SU-DHL-6 (cell line): ENCODE data around the gene TCP11L2.

Experiments used
- H2AFZ ChIP-seq: fragments of 200-600 bp; sonication (generic); 2 replicates; pipeline ENCODE4 v1.6.1; 2014; ENCODE audit warnings: low read depth, mild to moderate bottlenecking, moderate library complexity, mixed read lengths, antibody characterized with exemption, low read length; ENCODE audit not compliant: severe bottlenecking
- H3F3A ChIP-seq: fragments of 200-600 bp; shearing (Covaris generic); 2 replicates; pipeline ENCODE4 v1.6.0; 2016; ENCODE audit warnings: antibody characterized with exemption, mild to moderate bottlenecking; ENCODE audit not compliant: insufficient read depth
- H3K27ac ChIP-seq: fragments of 200-600 bp; sonication (generic); 2 replicates; pipeline ENCODE4 v1.5.1; 2016; ENCODE audit warnings: low read depth, mild to moderate bottlenecking, low read length, moderate library complexity, mixed read lengths
- H3K27me3 ChIP-seq: fragments of 200-600 bp; sonication (generic), shearing (Covaris generic); 2 replicates; pipeline ENCODE4 v1.6.0; 2014; ENCODE audit warnings: mild to moderate bottlenecking, low read length
- H3K36me3 ChIP-seq: fragments of 200-600 bp; sonication (generic); 2 replicates; pipeline ENCODE4 v1.6.1; 2014; ENCODE audit warnings: mild to moderate bottlenecking, low read length, mixed read lengths
- H3K4me2 ChIP-seq: fragments of 300-600, 200-600 bp; shearing (Covaris generic), sonication (generic); 2 replicates; pipeline ENCODE4 v1.6.0; 2014; ENCODE audit warnings: low read length, low read depth, mild to moderate bottlenecking; ENCODE audit not compliant: poor library complexity, severe bottlenecking
- H3K4me3 ChIP-seq: fragments of 200-600 bp; sonication (generic); 2 replicates; pipeline ENCODE4 v1.5.1; 2014; ENCODE audit warnings: antibody characterized with exemption, low read length, mild to moderate bottlenecking, mixed read lengths; ENCODE audit not compliant: insufficient read depth, poor library complexity, severe bottlenecking
- H3K79me2 ChIP-seq: fragments of 200-600 bp; sonication (generic); 2 replicates; pipeline ENCODE4 v1.6.1; 2014; ENCODE audit warnings: mild to moderate bottlenecking, low read length, moderate library complexity; ENCODE audit not compliant: insufficient read depth
- H3K9ac ChIP-seq: fragments of 200-600 bp; sonication (generic); 2 replicates; pipeline ENCODE4 v1.7.0; 2014; ENCODE audit warnings: mild to moderate bottlenecking, low read length
- H3K9me2 ChIP-seq: fragments of 200-600 bp; sonication (generic); replicated peaks from 2 replicates; pipeline ENCODE4 v1.6.1; 2014; ENCODE audit warnings: low read length; ENCODE audit not compliant: insufficient read depth
- H3K9me3 ChIP-seq: fragments of 200-600 bp; sonication (generic); 2 replicates; pipeline ENCODE4 v1.6.1; 2014; ENCODE audit warnings: low read length, mixed read lengths; ENCODE audit not compliant: insufficient read depth
- H4K20me1 ChIP-seq: fragments of 200-600 bp; sonication (generic); 2 replicates; pipeline ENCODE4 v1.6.1; 2014; ENCODE audit warnings: low read depth, mild to moderate bottlenecking, antibody characterized with exemption, low read length, moderate library complexity, mixed read lengths
- EZH2phosphoT487 ChIP-seq: fragments of 200-600 bp; sonication (generic), shearing (Covaris generic); conservative IDR thresholded peaks from 2 replicates; pipeline ENCODE4 v1.6.1; 2018; ENCODE audit warnings: mild to moderate bottlenecking, antibody characterized with exemption, low read length, moderate library complexity, mixed read lengths
- TF ChIP-seq, protein P1 (sequence below): fragments of 200-600 bp; sonication (generic); IDR thresholded peaks from one replicate; pipeline ENCODE4 v1.5.1; 2017; ENCODE audit warnings: antibody characterized with exemption, mild to moderate bottlenecking, low read length, moderate library complexity; ENCODE audit not compliant: insufficient read depth, poor library complexity, severe bottlenecking

TCP11L2 gene

DNA sequence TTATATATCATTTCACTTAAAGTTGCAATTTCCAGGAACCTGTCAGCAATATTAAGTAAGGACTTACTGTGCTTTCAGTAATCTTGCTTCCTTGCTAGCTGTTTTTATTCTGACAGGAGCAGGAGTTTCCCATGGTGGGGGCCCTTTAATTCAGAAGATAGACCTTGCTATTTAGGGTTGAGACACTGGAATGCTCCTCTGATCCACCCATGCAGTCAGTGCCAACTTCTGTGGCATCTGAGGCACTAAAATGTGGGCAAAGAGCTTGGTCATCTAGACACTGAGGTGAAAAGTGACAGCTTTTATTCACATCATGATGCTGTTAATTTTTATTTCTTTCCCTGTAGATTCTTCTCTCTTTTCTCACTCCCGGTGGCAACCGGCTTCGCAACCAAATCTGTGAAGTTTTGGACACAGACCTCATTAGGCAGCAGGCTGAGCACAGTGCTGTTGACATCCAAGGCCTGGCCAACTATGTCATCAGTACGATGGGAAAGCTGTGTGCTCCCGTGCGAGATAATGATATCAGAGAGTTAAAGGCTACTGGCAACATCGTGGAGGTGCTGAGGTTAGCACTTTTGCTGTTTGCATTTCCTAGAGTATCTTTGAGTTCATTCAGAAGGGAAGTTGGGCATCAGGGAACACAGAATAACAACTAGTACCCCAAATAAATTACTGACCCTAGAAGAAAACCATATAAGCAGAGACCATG is 18.8 kb downstream of the TCP11L2 start:
- H3K36me3 ChIP-seq, result no peaks in the 10 kb centered on the region
- no peak overlapping the region for H3K4me3 ChIP-seq
- H3K9ac ChIP-seq, result no peak overlapping the region
- no peaks in the 10 kb centered on the region for H3F3A ChIP-seq
- H3K9me2 ChIP-seq, result no peaks in the 10 kb centered on the region
- H4K20me1 ChIP-seq, result no peaks in the 10 kb centered on the region
- no peak overlapping the region for H3K27ac ChIP-seq
- no peak for TF ChIP-seq EZH2phosphoT487
- TF ChIP-seq, protein P1, sequence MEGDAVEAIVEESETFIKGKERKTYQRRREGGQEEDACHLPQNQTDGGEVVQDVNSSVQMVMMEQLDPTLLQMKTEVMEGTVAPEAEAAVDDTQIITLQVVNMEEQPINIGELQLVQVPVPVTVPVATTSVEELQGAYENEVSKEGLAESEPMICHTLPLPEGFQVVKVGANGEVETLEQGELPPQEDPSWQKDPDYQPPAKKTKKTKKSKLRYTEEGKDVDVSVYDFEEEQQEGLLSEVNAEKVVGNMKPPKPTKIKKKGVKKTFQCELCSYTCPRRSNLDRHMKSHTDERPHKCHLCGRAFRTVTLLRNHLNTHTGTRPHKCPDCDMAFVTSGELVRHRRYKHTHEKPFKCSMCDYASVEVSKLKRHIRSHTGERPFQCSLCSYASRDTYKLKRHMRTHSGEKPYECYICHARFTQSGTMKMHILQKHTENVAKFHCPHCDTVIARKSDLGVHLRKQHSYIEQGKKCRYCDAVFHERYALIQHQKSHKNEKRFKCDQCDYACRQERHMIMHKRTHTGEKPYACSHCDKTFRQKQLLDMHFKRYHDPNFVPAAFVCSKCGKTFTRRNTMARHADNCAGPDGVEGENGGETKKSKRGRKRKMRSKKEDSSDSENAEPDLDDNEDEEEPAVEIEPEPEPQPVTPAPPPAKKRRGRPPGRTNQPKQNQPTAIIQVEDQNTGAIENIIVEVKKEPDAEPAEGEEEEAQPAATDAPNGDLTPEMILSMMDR, result no peak
- H3K4me2 ChIP-seq, result no peak overlapping the region
- no peak overlapping the region for H2AFZ ChIP-seq
- no peaks in the 10 kb centered on the region for H3K79me2 ChIP-seq
- no peaks in the 10 kb centered on the region for H3K9me3 ChIP-seq
- H3K27me3 ChIP-seq, result no peaks in the 10 kb centered on the region

DNA sequence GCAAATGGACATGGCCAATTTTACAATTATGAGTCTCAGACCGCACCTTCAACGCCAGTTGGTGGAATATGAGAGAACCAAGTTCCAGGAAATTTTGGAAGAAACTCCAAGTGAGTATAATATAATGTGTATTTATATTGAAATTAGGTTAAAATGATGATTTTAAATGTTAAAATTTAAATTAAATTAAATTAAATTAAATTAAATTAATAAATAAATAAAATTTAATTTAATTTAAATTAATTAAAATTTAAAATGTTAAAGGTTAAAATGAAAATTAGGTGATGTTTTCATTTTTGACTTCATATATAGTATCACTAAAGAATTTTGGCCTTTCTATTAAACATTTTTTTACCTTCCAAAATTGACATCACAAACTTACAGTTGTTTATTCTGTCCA is 21.0 kb downstream of the TCP11L2 start:
- Histone ChIP-seq H3K4me2 (no peak overlapping the region), H3K4me3 (no peak overlapping the region), H3K27ac (no peak overlapping the region), H3K9me2 (no peaks in the 10 kb centered on the region), H3F3A (no peaks in the 10 kb centered on the region), H3K9me3 (no peaks in the 10 kb centered on the region), H2AFZ (no peak overlapping the region), H4K20me1 (no peaks in the 10 kb centered on the region), H3K79me2 (no peaks in the 10 kb centered on the region), H3K27me3 (no peaks in the 10 kb centered on the region), H3K36me3 (no peaks in the 10 kb centered on the region), H3K9ac (no peak overlapping the region)
- TF ChIP-seq, protein P1, result no peak
- TF ChIP-seq EZH2phosphoT487, result no peak

DNA sequence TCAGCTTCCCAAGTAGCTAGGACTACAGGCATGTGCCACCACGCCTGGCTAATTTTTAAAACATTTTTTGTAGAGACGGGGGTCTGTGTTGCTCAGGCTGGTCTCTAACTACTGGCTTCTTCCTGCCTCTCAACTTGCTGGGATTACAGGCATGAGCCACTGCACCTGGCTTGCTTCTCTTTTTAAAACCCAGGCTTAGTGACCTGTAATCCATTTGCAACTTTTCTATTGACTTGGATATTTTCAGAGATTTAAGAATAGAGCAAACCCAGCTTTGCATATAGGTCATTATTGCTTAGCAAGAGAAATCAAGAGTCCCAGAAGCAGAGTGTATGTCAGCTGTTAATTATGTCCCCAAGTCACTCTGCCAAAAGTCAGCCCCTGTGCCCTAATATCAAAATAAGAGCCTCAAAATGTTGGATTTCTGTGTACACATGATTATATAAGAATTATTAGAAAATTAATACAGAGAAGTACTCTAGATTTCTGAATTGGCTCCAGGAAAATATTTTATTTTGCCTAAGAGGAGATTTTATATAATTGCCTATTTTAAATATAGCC is 24.9 kb downstream of the TCP11L2 start:
- Histone ChIP-seq H3K4me3 (no peak overlapping the region), H3K9me3 (no peaks in the 10 kb centered on the region), H3K27ac (no peak overlapping the region), H3K4me2 (no peak overlapping the region), H2AFZ (no peak overlapping the region), H3K36me3 (no peaks in the 10 kb centered on the region), H4K20me1 (no peaks in the 10 kb centered on the region), H3F3A (no peaks in the 10 kb centered on the region), H3K9ac (no peak overlapping the region), H3K9me2 (no peaks in the 10 kb centered on the region), H3K27me3 (no peaks in the 10 kb centered on the region), H3K79me2 (no peaks in the 10 kb centered on the region)
- TF ChIP-seq, protein P1, result no peak
- TF ChIP-seq EZH2phosphoT487, result no peak
